Endometrium (tissue), 2 donors: ENCODE measurements around the gene GFM1.

Experiments
- FAIRE-seq: peaks from 2 replicates; lab custom pipeline; 2012; peaks lifted over from hg19 to GRCh38; lab: Jason Lieb, UNC
- donor health status: control.
- donor health status: control.

GFM1 gene

DNA sequence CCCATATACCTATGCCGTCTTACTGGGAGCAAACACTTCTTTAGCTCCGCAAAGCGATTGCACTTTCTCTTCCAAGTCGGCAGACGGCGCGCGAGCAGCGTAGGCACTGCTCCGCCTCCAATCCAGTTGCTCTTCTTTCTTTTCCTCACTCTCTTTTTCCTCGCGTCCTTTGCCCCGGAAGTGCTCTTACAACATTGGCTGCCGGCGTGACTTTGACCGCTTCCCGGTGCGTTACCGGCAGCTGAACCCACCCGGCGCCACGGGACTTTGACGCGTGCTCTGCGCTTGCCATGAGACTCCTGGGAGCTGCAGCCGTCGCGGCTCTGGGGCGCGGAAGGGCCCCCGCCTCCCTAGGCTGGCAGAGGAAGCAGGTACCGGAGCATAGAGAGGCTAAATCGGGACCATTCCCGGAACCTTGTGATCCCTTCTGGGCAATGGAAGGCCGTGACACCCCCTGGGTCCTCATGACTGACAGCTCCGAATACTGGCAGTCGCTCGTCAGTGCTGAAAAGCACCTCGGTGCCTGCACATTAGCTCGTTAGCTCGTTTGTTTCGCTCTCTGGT is at the start of gene GFM1:
TSS of gene GFM1 (plus strand) at position 183 of the 564 bp plus-strand sequence. CDS start at position 291, 108 bp downstream.
- FAIRE-seq = peak; percentile 63

DNA sequence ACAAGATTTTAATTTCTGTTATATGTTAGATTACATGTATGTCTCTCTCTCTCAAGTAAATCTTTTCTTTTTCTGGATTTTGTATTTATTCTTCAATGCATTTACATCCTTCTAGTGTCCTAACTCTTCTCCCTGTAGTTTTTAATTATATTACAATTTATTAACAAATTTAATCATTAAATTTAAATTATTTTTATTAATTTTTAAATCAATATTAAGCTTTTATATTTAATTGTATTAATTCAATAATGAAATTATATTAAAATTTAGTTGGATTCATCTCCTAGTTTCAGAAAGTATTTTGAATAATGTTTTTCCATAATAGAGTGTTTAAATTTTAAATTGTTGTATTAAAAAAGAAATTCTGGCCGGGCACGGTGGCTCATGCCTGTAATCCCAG is 43.5 kb upstream of the GFM1 start:
- FAIRE-seq = peak; percentile 92

DNA sequence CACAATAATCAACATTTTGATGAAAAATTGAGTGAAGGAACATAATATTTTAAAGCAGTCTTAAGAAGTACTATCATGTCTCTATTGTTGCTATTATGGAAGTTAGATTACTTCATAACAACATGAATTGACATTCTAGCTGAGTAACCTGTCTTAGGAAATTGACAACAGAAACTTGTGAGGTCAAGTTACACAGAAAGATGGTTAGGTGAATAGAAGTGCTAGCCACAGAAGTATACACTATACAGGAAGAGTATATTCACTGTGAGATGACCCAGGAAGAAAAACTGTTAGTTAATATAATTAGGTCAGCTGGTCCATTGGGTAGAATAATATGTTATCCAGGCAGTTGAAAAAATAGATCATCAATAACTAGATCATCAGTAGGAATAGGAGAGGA is 42.1 kb upstream of the GFM1 start:
- no peak for FAIRE-seq

DNA sequence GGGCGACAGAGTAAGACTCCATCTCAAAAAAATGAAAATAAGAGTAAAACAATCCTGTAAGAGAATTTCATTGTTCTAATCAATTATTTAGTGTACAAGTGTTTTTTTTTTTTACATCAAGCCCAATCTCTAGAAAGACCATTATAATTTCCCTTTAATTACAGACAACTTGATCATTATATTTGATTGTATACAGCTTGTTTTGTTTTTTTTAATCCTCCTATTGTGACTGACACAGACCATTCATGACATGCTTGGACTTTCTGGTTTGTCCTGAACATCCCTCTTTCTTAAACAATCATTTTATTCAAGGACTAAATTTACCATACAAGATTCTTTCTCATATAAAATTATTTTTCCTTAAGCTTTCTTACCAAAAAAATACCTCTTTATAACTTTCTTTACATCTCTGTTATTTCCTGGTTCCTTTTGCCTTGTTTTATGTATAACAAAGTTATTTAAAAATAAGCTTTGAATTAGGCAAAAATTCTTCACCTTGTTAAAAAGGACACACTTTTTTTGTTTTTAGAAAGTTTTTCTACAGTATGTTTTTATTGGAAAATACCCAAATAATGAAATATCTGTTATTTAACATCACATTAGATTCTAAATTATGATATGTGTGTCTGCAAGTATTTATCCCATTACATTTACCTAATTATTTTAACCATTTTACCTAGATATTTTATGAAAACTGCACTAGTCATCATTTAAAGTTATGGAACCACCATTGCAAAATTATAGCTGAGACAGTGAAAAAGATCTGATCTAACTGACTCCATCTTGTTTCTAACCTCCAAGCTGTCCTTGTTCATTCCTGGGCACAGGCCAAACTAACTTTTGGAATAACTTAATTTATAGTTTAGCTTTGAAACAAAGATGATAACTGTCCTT is 26.1 kb upstream of the GFM1 start:
- FAIRE-seq = no peak

DNA sequence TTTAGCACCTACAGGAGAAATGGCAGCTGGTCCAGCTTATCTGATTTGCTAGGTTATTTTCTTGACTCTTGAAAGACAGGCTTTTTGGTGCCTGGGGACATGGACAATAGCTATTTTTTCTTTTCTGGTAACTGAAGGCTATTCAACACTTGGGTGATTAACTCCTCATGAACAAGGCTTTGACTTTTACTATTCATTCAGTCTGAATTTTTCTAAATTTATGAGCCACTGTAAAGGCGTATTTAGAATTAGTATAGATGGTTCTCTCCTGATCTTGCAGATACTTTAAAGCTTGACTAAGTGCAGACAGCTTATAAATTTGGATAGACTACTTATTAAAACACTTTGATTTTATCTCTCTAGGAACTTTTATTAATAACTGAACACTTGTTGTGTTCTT is 18.4 kb upstream of the GFM1 start:
- FAIRE-seq = no peak

DNA sequence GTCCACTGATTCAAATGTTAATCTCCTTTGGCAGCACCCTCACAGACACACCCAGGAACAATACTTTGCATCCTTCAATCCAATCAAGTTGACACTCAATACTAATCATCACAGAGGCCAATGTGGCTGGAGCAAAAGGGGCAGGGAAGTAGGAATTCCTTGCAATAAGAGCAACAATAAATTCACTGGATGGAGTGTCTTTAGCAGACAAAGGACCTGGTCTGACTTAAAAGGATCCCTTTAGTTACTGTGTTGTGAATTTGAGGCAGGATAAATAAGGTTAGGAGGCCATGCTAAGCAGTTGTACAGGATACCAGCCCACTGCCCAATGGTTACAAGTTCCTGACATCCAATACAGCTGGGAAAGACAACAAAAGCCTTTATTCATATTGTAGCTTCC is 12.3 kb upstream of the GFM1 start:
- no peak for FAIRE-seq

DNA sequence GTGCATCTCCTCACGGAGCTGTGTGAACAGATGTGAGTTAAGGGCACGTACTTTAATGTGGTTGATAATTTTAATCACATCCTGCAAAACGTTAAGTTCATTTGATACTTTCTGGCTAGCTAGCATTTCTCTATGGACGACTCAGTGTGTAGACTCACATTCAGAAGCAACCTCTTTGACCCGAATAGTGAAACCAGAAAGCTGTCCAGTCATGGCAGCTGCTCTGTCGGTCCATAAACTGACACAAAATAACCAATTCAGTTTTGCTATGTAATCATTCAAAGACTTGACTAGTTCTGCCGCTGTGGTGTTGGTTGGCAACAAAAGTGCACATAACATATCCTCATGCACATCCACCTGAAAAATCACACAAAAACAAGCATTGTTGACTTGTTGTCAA is 3.7 kb upstream of the GFM1 start:
- FAIRE-seq = no peak

DNA sequence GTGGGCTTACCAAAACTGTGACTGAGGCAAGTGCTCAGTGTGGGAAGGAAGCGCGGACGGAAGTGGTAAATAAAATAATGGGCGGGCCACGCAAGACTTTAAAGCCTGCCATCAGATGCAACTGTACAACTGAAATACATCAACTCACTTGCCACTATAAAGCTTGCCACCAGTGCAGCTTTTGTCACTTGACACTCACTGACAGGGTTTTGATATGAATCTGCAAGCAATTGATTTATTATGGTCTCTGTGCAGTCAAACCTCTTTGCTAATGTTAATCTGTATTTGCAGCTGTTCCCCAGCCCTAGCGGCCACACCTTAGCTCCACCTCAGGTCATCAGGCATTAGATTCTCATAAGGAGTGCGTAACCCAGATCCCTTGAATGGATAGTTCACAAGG is 2.3 kb upstream of the GFM1 start:
- FAIRE-seq = no peak

DNA sequence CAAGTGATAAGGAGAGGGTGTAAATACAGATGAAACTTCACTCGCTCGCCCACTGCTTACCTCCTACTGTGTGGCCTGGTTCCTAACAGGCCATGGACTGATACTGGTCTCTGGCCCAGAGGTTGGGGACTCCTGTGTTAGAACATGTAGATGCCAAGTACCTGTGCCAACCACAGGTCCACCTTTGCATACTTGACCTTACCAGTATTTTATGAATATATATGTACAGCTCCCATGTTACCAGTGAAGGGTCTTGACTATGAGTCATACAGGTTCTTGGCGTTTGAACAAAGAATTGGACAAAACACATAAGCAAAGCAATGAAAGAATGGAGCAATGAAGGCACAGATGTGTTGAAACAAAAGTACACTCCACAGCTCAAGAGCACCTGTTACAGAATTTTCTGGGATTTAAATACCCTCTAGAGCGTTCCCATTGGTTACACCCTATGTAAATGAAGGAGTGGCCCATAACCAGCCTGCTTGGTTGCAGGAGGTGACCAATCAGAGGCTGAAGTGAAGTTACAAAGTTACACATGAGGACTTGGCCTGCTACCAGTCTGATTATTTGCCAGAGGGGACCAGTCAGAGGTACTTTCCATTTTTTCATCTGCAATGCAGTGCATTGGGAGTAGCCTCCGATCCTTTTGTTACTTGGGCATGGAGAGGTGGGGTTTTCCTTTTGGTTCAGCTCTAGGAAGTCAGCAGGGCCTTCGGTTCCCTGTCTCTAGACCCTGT is 1.7 kb upstream of the GFM1 start:
- no peak for FAIRE-seq

DNA sequence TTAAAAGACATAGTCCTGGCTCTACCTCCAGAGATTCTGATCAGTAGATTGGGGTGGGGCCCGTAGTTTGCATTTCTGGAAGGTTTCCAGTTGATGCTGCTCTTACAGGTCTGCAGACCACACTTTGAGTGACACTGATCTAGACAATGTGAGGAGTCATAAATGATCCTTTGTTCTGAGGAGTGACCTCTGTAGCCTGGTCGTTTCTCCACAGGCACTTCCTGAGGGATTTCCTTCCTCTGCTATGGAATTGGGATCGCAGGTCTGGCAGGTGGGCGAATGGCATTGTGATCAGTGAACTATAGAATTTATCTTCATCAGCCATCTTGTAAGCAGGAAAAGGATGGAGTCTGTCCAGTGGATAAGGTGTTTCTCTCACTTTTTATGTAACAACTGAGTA is 5.5 kb downstream of the GFM1 start:
- FAIRE-seq = no peak

DNA sequence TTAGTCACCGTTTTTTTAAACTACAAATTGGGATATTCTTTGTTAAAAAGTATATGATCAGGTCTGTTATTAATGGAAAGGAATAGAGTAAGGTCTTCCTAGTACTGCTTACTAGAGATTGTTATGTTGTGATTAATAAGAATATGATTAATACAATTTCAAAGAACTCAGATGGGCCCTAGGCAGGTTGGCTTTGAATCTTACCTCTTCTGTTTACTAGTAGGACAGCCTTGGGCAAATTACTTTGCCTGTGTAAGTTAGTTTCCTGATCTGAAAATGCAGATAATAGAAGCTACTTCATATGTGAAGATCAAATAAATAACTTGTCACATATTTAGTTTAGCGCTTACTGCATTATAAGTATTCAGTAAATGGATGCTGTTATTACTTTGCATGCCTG is 6.9 kb downstream of the GFM1 start:
- FAIRE-seq = no peak

DNA sequence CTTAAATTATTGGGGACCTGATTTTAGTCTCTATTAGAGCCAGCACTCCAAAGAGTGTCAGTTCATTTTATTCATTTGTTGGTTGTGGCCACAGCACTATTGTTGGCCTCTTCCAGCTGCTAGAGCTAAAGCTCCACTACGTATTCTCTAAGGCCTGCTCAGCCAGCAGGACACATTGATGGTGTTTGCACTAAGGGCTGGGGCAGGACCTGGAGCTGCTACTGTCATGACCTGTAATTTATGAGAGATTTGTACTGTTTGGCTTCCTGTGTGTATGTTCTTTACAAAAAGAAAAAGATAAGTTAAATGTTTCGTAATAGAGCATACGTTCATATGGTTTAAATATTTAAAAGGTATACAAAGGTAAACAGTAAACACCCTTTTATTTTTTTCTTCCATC is 8.1 kb downstream of the GFM1 start:
- FAIRE-seq = no peak

DNA sequence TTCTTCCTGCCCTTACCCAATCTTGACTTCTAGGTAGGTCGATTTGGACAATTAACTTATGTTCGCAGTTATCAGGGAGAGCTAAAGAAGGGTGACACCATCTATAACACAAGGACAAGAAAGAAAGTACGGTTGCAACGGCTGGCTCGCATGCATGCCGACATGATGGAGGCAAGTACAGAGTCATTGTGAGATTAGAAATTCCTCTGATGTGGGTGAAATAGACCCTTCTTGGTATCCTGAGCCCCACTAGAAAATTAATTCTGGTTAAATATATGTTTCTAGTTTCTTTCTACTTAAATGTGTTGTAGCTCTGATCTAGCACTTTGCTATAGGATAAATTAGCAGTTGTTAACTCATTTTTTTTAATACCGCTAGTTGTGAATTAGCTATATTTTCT is 14.6 kb downstream of the GFM1 start:
- no peak for FAIRE-seq

DNA sequence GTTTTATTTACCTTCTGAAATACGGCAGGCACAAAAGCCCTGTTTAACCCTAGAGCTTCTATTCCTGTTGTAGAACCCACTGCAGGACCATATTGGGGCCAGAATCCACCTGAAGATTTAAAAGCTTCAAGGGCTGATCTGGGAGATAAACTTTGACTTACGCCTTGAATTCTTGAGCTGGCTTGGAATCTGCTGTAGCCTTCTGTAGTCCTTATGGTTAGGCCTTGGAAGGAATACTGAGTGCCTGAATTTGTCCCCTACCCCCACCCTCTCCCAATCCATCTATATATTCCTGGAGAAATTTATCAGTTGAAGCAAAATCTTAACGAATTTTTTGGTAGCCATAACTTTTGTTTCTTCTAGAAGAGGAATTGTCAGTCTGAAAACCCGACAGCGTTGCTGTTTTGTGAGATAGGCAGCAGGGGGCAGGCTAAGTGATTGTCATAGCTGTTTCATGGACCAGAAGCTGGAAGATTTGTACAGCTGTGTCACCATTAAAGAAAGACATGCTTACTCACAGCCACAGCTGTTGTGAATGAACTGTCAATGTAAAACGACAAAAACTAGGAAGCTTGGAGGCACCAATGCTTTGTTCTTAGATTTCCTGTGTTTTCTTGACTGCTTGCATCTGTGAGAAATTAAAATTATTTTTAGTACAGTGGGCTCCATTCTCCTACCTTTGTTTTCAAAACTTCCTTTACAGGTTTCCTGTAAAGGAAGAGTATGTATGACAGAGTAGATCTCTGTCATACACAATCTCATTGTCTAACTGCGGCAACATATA is 15.3 kb downstream of the GFM1 start:
- peak; percentile 53 for FAIRE-seq

DNA sequence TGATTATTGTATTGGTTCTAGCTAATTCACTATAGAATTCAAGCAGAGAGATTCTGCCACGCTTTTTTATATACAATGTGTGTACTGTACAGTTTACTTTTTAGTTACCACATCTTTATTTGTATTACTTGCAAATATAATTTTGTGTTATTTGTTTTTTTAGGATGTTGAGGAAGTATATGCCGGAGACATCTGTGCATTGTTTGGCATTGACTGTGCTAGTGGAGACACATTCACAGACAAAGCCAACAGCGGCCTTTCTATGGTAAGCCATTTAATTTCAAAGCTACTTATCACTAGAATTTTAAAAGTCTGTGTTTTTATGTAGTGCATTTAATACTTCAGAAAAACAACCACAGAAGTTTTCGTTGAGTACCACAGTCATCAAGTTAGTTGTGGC is 16.4 kb downstream of the GFM1 start:
- no peak for FAIRE-seq

DNA sequence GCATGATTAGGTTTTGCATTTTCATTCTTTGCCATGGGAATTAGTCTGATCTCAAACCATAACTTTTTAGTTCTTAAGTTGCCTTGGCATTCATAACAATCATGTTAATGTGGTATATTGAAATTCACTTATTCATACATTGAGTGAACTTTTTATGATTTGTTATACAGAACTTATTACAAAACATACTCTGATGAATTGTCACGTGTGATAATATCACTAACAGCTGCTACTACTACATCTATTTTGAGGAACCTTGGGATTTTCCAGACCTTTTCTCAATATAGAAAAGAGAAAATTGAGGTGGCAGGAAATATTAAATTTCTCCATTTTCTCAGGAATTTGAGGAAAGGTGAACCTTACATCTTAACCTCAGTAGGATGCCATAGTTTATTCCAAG is 18.9 kb downstream of the GFM1 start:
- FAIRE-seq = no peak

DNA sequence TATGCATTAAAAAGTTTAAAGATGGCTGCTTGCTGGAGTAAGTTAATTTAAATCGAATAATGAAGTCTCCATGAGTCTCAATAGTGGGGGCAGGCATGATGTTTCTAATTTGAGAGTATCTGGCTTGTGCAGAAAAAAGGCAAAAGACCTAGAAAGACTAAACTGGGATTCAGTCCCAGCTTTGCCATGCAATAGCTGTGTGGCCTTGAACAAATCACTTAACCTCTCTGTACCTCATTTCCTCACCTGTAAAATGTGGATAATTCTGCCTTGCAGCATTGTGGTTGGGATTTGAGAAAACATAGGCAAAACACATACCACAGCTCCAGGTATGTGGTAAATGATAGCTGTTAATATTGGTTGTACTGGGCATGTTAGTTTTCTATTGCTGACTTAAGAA is 19.5 kb downstream of the GFM1 start:
- no peak for FAIRE-seq

DNA sequence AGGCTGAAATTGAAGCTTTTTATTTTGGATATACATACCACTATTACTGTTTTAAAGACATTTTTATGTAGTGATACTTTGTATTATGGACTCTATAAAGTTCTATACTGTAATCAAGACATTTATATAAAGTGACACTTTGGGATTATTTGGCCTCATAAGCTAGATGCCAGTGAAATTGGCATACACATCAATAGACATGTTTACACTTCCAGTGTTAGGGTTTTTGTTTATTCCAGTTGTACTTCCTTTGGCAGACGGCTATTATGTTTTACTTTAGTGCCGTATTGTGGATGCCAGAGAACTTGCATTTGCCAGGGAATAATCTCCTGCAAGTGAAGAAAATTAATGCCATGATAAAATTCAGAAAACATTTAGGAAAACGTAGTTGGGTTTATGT is 22.1 kb downstream of the GFM1 start:
- FAIRE-seq = no peak

DNA sequence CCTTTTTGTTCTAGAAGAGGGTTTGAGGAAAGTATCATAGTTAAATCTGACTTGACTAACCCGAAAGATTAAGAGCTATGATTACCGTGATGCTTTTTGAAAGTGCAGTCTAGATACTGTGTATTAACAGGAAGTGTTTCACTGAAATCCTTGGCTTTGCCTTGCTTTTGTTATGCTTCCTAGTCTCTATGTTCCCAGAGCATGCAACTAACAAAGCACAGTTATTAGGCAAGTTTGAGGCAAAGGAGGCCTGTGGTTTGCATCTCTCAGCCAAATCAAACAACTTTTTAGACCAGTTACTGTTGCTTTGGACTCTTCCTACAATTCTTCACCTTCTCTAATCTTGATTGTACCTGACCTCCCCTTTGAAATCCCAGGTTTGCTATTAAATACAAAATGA is 24.2 kb downstream of the GFM1 start:
- no peak for FAIRE-seq

DNA sequence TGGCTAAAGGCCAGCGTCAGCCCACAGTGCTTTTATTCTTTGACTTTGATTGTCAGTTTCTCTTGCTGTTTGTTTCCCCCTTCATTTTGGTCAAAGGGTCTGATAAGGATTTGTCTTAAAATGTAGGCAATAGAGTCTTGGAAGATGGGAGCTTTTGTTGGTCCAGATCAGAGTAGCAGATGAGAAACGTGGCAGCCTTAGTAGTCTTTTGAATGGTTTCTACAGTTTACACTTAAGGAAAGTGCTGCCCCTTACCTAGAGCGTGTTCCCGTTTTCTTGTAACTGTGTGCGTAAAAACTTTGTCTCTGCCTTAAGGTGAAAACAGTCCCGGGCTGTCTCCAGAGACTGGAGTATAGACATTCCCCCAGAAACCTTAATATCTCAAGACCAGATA is 27.5 kb downstream of the GFM1 start:
- FAIRE-seq = no peak

DNA sequence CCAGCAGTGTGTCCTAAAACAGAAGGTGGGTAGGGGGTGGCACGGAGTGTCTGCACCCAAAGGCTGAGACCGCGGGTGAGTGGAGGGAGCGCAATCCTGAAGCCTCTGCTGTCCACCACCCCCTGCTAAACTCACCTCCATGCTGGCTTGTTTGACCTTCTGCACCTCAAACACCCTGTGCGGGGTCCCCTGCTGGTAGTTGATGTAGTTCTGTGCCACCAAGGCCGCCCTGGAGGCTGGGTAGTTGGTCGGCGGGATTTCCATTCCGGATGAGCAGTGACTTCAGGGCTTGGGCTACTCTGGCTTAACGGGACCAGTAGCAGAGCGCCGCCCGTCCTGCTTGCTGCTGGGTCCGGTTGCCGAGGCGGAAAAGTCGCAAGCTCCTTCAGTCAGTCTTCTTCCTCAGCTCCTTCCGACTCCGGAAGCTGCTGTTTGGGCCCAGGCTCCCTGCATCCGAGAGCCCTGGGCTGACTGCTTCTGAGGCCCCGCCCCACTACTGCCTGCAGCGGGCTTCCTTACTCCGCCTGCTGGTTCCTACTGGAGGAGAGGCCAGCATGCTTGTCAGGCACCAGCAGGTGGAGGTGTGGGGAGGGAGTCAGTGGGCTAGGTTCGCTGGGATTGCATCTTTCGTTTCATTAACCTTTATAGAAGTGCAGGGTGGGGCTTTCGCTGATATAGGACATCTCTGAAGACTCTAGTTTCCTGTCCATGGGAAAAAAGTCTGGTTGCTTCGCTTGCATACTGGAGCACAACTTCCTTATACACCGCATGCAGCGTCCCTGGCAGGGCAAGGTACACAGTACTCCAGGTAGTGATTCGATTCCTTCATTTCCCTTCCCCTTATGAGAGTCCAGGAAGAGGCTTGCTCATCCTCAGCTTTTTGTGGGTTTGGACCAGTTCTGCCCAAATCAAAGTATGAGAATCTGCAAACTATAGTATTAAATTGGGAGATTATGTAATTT is 28.2 kb downstream of the GFM1 start, which contains the start of gene LXN:
TSS of gene LXN (minus strand) at position 434 of the 962 bp plus-strand sequence. CDS start at position 264, 170 bp downstream.
- FAIRE-seq = peak; percentile 82
